BJ (cell line): ENCODE measurements around the gene PLPPR4. TPM values are rescaled to one million over a fixed set of nuclear protein-coding genes. Genes with fewer than 3 reads are reported as not detected.

Experiments
- CTCF ChIA-PET: fragments of 350-600 bp; formaldehyde crosslinking; extraction: SDS; loops from one replicate; lab custom pipeline; 2021; ENCODE audit warnings: antibody characterized with exemption, inconsistent platforms; lab: Yijun Ruan, JAX
- POLR2A ChIA-PET: fragments of 300-600 bp; sonication (Branson Sonifier 250); formaldehyde crosslinking; extraction: SDS; loops from one replicate; lab custom pipeline; 2021; ENCODE audit warnings: antibody characterized with exemption; lab: Charles Lee
- DNase-seq: peaks from one replicate; pipeline ENCODE4 v3.0.0-alpha.2; 2011; ENCODE audit warnings: low read depth
- H3K27me3 ChIP-seq: 2 replicates; pipeline ENCODE4 v1.6.0; 2011; ENCODE audit warnings: low read length; ENCODE audit not compliant: control insufficient read depth, insufficient read depth
- H3K36me3 ChIP-seq: 2 replicates; pipeline ENCODE4 v1.5.1; 2011; ENCODE audit warnings: low read length; ENCODE audit not compliant: control insufficient read depth, insufficient read depth
- H3K4me3 ChIP-seq: 2 replicates; pipeline ENCODE4 v1.5.1; 2011; ENCODE audit warnings: low read depth, mild to moderate bottlenecking, control low read depth, low read length
- CTCF ChIP-seq: IDR thresholded peaks from 2 replicates; pipeline ENCODE4 v1.5.1; 2011; ENCODE audit warnings: low read depth, mild to moderate bottlenecking, control low read depth, inconsistent platforms, low read length, moderate library complexity; ENCODE audit not compliant: insufficient read depth
- polyA plus RNA-seq: library from polyadenylated mRNA; depleted of rRNA; stranded (reverse); fragments of >200 nt; gene quantifications from 2 replicates; pipeline ENCODE4 v1.2.3, GENCODE V29; 2011

The PLPPR4 gene
- polyA plus RNA-seq, 1 experiment: 16.3 TPM

DNA sequence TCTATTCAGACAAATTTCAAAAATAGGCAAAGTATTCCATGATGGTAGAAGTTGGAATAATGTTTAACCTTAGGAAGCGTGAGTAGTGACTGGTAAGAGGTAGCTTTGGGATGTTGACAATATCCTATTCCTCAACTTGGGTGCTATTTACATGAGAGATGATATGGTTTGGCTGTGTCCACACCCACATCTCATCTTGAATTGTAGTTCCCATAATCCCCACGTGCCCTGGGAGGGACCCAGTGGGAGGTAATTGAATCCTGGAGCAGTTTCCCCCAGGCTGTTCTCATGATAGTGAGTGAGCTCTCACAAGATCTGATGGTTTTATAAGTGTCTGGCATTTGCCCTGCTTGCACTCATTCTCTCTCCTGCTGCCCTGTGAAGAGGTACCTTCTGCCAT is 67.3 kb downstream of the PLPPR4 start:
- Histone ChIP-seq H3K36me3 (no peaks in the 10 kb centered on the region), H3K27me3 (no peaks in the 10 kb centered on the region), H3K4me3 (no peak overlapping the region)
- no peak for DNase-seq
- ChIA-PET POLR2A (no interaction called here), CTCF (no interaction called here)
- no peak for TF ChIP-seq CTCF

DNA sequence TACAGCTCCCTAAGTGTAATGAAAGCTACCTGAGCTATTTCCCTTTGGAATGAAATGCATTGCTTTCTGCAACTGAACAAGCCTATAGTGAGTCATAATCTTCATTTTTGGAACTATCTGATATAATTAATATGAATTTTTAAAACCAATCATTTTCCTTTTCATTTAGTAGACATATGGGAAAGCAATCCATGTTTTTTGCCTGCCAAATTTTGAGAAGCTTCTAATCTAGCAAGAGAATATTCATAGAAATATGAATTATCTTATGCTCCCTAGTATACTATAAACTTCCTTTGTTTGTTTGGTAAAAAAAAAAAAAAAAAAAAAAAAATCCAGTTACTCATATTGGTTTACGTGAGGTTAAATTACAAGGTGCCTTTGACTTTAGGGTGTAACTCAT is 68.3 kb downstream of the PLPPR4 start:
- Histone ChIP-seq H3K4me3 (no peak overlapping the region), H3K27me3 (no peaks in the 10 kb centered on the region), H3K36me3 (no peaks in the 10 kb centered on the region)
- ChIA-PET POLR2A (no interaction called here), CTCF (interaction anchor here (0.6 kb wide), 1 partner anchor 27 kb away, joined by 3 read pairs; no protein-coding TSS in a partner anchor)
- no peak for TF ChIP-seq CTCF
- DNase-seq: no peak

GRCh38 chr1:99334991-99335390 is 70.7 kb downstream of the PLPPR4 start:
- no peak for DNase-seq
- Histone ChIP-seq H3K4me3 (no peak overlapping the region), H3K27me3 (no peaks in the 10 kb centered on the region), H3K36me3 (no peaks in the 10 kb centered on the region)
- no peak for TF ChIP-seq CTCF
- POLR2A ChIA-PET: no interaction called here
- CTCF ChIA-PET: interaction anchor here (1.3 kb wide), 1 partner anchor 9 kb away, joined by 4 read pairs; no protein-coding TSS in a partner anchor

GRCh38 chr1:99347041-99347684 is 82.9 kb downstream of the PLPPR4 start:
- POLR2A ChIA-PET: no interaction called here
- H3K36me3 ChIP-seq: no peaks in the 10 kb centered on the region
- CTCF ChIA-PET: interaction anchor here (0.7 kb wide), 1 partner anchor 68 kb away, joined by 3 read pairs; no protein-coding TSS in a partner anchor
- H3K27me3 ChIP-seq: no peaks in the 10 kb centered on the region
- no peak for TF ChIP-seq CTCF
- H3K4me3 ChIP-seq: no peak overlapping the region
- no peak for DNase-seq

- CTCF ChIA-PET: no interaction called here
- no peak for DNase-seq
- no peak overlapping the region for H3K4me3 ChIP-seq
- POLR2A ChIA-PET: no interaction called here
- H3K27me3 ChIP-seq: no peaks in the 10 kb centered on the region
- no peaks in the 10 kb centered on the region for H3K36me3 ChIP-seq
- no peak for TF ChIP-seq CTCF
These were observed 84.3 kb downstream of the PLPPR4 start for GRCh38 chr1:99348397-99349132.
